GM12872 (cell line): ENCODE measurements around the gene PIK3C2G.

Experiments used
- TF ChIP-seq, protein P1 (sequence below): IDR thresholded peaks from 3 replicates; pipeline ENCODE4 v1.5.1; 2011; ENCODE audit warnings: low read depth, mild to moderate bottlenecking, low read length, moderate library complexity; ENCODE audit not compliant: insufficient read depth

Gene PIK3C2G

GRCh38 chr12:18483698-18484325, 222.5 kb downstream of the PIK3C2G start:
- TF ChIP-seq, protein P1, sequence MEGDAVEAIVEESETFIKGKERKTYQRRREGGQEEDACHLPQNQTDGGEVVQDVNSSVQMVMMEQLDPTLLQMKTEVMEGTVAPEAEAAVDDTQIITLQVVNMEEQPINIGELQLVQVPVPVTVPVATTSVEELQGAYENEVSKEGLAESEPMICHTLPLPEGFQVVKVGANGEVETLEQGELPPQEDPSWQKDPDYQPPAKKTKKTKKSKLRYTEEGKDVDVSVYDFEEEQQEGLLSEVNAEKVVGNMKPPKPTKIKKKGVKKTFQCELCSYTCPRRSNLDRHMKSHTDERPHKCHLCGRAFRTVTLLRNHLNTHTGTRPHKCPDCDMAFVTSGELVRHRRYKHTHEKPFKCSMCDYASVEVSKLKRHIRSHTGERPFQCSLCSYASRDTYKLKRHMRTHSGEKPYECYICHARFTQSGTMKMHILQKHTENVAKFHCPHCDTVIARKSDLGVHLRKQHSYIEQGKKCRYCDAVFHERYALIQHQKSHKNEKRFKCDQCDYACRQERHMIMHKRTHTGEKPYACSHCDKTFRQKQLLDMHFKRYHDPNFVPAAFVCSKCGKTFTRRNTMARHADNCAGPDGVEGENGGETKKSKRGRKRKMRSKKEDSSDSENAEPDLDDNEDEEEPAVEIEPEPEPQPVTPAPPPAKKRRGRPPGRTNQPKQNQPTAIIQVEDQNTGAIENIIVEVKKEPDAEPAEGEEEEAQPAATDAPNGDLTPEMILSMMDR: no peak

- TF ChIP-seq, protein P1: no peak
Observed at GRCh38 chr12:18486036-18486435, 224.7 kb downstream of the PIK3C2G start.

DNA sequence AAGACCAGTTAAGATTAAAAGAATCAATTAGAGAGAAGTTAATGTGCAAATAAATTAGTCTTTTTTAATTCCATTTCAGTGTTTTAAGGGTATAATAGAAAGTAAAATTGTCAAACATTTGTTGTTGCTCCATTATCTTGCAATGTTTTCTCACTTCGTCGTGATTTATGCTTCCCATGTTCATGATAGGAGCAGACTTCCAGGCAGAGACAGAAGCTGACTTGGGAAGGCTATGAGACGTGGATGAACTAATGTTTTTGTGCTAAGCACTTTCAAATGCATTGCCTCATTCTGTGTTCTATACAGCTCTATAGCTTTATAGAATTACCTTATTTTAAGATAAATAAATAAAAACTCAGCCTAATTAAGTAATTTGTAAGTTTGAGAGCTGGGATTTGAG, 226.2 kb downstream of the PIK3C2G start:
- TF ChIP-seq, protein P1: no peak

GRCh38 chr12:18492372-18493025, 231.2 kb downstream of the PIK3C2G start:
- TF ChIP-seq, protein P1: no peak

- TF ChIP-seq, protein P1: no peak
Observed at GRCh38 chr12:18496156-18496555, 234.8 kb downstream of the PIK3C2G start.

DNA sequence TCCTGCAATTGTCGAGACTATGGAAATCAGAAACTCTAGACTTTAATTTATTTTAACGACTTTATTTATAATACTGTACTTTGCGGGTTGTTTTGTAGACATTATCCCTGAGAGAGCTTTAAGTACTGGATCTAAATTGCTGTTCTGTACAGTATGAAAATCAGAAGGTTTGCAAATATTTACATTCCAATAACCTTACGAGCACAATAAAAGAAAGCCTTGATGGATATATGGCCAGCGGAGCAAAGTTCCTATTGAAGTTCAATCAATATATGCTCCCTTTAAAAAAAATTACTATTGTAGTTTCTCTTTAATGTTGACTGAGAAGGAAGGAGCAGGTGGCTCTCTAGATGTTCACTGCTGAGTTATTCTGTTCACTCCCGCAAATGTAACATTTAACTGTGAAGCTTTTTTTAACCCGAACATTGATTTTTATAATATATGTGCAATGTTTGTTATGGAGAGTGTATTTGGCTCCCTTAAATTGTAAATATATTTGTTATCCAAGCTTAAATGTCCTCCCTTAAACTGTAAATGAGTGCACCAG, 241.2 kb downstream of the PIK3C2G start:
- TF ChIP-seq, protein P1: no peak

DNA sequence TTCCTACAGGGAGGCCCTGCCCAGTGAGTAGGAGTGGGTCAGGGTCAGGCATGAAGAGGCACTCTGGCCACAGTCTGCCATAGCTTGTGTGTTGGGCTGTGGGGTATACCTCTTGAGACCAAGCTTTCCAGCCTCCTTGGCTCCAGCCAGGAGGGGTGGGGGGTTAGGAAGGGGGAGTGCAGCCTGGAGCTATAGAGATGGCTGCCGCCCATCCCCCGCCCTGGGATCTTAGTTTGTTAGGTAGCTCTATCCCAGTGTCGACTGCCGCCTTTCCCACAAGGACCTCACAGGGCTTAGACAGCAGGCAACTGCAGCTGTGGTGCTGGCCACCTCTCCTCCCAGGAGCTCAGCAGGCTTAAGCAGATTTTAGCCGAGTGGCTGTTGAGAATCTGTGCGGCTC, 260.1 kb downstream of the PIK3C2G start:
- TF ChIP-seq, protein P1: no peak
